ENCODE results near the gene RFT1.
"Not testable (repeated sequence)": the region's sequence is repeated elsewhere in the genome, so short reads cannot be mapped to it uniquely, and the experiment has no call there.

The RFT1 gene

DNA sequence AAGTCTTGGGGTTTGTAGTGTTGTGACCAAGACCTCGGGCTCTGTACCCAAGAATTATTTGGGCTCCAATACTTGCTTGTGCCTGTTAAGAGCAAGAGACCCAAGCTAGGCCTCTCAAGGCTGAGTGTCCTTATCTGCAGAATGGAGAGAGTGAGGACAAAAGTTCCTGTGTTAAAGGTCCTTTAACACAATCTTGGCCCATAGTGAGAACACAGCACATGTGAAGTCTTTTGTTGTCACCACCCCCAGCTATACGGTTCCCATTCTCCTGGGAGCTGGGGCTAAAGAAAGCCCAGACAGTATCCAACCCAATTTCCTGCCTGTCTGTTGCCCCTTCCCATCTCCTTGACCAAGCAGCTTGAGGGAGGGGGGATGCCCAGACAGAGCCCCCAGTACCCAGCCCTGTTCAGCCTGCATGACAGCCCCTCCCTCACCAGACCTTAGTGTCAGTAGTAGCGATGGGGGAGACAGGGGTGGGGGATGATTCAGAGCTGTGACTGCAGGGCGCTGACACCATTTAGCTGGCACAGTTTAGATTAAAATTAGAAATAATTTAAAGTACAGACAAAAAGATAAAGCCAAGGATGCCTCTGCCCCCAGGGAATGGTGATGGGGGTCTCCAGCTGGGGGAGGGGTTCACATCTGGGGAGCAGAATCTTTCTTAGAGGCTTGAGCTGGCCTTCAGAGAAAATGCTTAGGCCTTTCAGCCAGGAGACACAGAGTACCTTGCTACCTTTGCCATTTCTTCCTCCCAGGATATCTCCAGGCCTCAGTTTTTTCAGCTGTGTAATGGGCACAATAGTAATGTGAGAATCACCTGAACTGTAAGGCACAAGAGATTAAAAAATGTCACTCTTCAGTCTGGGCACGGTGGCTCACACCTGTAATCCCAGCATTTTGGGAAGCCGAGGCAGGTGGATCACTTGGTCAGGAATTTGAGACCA, 33.5 kb upstream of the RFT1 start:
- no peak for DNase-seq

GRCh38 chr3:53162672-53163443, 32.6 kb upstream of the RFT1 start:
- DNase-seq = peak; percentile 32

DNA sequence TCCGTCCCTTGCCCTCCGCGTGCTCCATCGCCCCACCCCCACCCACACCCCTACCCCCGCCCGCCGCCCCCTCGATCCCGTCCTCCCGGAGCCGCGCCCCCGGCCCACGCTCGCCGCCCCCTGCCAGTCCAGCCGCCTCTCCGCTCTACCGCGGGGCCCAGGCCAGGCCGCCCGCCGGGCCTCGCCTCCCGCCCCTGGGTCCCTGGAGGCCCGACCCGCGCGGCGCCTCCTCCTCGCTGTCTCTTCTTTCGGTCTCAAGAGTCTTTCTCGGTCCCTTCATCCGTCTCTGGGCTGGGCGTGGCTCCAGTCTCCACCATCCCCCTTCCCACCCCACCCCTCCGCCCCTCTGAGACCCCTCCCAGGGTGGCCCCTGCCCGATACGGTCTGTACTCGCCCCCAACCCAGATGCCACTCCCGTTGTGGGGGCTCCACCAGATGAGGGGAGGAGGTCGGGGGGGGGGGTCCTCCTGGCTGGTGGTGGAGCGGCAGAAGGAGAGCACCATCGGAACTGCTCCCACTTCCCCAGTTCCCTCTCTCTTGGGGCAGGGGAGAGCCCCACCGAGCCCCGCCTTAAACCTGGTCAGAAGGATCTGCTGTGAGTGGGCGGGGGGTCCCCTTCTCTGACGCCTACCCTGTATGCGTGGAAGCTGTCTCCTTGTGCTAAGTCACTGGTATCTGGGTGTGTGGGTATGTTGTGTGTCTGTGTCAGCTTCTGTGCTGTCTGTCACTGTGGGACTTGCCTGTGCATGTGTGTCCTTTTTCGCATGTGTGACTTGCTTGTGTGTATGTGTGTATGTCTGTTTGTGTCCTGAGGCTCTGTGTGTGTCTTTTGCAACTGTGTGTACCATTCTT, 31.8 kb upstream of the RFT1 start:
- DNase-seq = peak; percentile 26

DNA sequence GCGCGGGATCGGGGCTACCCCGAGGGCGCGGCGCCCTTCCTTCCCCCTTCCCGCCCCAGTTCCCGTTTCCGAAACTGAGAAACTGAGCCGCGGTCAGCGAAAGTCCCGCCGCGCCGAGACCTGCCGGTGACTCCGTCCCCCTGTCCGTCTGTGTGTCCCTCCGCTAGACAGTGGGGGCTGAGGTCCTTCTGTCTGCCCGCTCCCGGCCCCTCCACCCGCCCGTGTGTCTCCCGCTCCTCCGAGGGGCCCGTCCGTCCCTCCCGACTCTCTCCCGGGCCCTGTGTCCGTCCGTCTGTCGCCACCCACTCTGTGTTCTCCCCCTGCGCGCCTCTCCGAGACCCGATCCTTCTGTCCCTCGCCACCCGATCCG, 31.2 kb upstream of the RFT1 start:
- peak; percentile 11 for DNase-seq

- DNase-seq = peak; percentile 78
Measured at GRCh38 chr3:53160660-53161449, 30.6 kb upstream of the RFT1 start, which contains the start of gene PRKCD. PRKCD (plus strand) TSS chr3:53161209; CDS start chr3:53178423, 17,214 bp downstream.

DNA sequence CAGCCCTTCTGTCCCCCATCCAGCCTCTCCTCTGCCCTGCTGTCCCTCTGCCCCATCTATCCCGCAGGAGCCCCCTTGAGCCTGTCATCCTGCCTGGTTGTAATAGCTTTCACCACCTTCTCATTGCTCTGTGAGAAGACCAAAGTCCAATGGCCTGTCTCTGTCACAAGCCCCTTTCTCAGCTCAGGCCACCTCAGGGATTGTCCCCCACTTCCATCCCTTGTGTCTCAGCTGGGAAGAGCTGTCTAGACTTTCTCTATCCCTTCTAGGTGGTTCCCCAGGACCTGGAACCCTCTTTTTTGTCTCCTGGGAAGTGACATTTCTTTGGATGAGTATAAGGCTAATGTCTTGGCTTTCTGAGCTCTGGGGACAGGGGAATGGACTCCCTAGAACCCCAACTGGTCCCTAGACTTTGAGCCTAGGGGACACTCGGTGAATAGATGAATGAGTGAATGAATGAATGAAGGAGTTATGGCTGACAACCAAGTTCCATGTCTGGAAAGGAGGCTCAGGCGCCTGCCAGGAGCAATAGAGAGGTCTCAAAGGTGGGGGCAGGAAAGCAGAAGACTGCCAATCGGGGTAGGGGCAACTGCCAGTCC, 29.9 kb upstream of the RFT1 start:
- DNase-seq = no peak

GRCh38 chr3:53159156-53160060, 29.2 kb upstream of the RFT1 start:
- no peak for DNase-seq

DNA sequence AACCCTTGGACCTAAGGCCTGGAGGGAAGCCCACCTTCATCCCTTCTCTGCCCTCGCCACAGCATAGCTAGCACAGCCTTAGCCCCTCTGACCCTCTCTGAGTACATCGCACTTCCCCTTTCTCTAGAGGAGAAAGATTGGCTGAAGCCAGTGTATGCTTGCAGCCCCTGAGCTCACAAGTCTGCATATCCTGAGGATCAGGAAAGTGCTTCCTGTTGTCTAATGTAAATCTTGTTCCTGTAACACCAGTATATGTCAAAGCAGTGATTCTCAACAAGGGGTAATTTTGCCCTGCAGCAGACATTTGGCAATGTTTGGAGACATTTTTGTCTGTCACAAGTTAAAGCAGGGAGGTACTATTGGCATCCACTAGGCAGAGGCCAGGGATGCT, 28.5 kb upstream of the RFT1 start:
- no peak for DNase-seq

GRCh38 chr3:53157974-53158580, 27.8 kb upstream of the RFT1 start:
- no peak for DNase-seq

- DNase-seq = no peak
Measured at GRCh38 chr3:53156368-53156834, 26.2 kb upstream of the RFT1 start.

DNA sequence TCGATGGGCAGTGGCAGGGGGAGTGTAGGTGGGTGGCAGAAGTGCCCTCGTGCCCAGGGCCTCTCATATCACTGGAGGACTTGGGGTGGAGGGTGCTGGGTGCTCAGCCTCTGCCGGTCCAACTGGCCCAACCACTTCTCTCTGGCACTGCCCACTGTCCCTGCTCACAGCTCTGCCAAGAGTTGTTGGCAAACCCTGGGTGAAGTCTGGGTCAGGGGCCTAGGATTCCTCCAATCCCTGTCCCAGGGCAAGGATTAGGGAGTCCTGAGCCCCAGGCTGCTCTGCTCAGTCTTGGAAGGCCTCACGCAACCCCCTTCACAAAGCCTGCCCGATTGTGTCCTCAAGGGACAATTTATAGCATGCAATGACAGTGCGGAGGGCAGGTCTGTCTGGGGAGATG, 25.5 kb upstream of the RFT1 start:
- no peak for DNase-seq

DNA sequence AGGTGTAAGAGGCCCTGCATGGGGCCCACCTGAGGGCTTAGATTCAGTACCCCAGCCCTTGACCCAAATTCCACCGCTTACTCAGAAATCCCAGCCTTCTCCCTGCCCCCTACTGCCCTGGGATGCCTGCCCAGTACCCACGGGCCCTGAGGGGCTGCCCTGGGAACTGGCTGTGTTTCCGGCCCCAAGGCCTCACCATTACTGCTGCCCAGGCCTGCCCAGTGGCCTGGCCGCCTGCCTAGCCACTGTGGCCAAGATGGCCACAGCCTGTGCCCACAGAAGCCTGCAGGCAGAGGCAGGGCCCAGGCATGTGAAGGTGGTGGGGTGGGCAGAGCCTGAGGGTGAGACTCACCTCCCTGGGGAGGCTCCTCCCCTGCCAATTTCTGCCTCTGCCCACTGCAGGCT, 24.6 kb upstream of the RFT1 start:
- no peak for DNase-seq

DNA sequence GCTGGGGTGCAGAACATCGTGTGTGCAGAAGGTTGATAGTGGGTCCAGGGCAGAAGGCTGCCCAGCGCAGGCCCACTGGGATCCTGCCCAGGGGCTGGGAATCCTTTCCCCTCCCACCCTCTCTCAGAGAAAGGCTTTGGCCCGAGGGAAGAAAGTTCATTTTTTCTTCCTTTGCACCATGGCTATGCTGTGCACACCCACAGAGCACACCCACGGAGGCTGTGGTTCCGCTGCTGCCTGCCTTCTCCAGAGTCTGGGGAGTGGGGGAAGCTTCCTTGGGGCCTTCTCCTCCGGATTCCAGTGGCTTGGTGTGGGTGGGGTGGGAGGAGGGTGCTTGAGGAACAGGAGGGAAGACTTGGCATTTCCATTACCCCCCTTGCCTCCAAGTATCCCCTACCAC, 23.7 kb upstream of the RFT1 start:
- no peak for DNase-seq

GRCh38 chr3:53153264-53153823, 23.1 kb upstream of the RFT1 start:
- no peak for DNase-seq

GRCh38 chr3:53151870-53152660, 21.8 kb upstream of the RFT1 start:
- DNase-seq = no peak

DNA sequence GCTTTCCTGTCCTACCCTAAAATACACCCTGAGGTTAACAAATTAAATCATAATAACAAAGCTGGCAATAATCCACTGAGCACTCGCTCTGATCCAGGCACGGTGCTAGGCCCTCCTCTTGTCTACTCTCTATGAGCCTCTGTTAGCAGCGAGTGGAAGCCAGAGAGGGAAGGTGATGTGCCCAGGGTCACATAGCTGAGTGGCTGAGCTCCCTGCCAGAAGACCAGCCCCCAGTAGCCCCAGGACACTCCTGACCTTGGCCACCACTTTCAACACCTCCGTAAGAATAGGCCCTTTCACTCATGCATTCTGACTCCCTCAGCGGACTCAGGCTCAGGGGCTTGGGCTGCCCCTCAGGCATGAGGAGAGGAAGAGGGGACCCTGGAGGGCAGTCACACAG, 21.2 kb upstream of the RFT1 start:
- DNase-seq = no peak

DNA sequence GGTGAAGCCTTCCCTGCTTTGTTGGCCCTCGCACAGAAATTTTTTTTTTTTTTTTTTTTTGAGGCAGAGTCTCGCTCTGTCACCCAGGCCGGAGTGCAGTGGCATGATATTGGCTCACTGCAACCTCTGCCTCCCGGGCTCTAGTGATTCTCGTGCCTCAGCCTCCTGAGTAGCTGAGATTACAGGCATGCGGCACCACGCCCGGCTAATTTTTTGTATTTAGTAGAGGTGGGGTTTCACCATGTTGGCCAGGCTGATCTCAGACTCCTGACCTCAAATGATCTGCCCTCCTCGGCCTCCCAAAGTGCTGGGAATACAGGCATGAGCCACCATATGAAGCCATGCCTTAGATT, 20.8 kb upstream of the RFT1 start:
- DNase-seq = not testable (repeated sequence)

GRCh38 chr3:53150247-53151085, 20.2 kb upstream of the RFT1 start:
- DNase-seq = no peak

All from activated CD4-positive, alpha-beta T cell treated with anti-CD3 and anti-CD28 coated beads, Interleukin-2, amount 50 U/mL, for 1 hour (primary cell).